GM12878 (cell line): ENCODE data around the gene LDLRAP1. TPM values are rescaled to one million over a fixed set of nuclear protein-coding genes. Genes with fewer than 3 reads are reported as not detected.

Experiments used
- ATAC-seq: fragments of 200-7000 bp; cut with Tn5 transposase; 3 replicates; pipeline ENCODE4 v1.9.1; 2020; ENCODE audit warnings: mild to moderate bottlenecking, moderate library complexity
- BruUV-seq: library from RNA; stranded (reverse); fragments of 400-500 nt; replicated peaks from 2 replicates; lab custom pipeline; 2021; lab: Mats Ljungman, UMichigan
- CTCF ChIA-PET: fragments of 300-600 bp; sonication (Branson Sonifier 250); formaldehyde crosslinking; extraction: SDS; loops from one replicate; lab custom pipeline; 2021; ENCODE audit warnings: inconsistent platforms; lab: Yijun Ruan, JAX
- POLR2A ChIA-PET: fragments of 350-600 bp; formaldehyde crosslinking; extraction: SDS; loops from one replicate; lab custom pipeline; 2021; ENCODE audit warnings: inconsistent platforms; lab: Charles Lee
- RAD21 ChIA-PET: fragments of 300-600 bp; sonication (Branson Sonifier 250); formaldehyde crosslinking; loops from one replicate; lab custom pipeline; 2023; ENCODE audit warnings: antibody characterized with exemption; ENCODE audit not compliant: unreplicated experiment; lab: Charles Lee
- SMC1A ChIA-PET: fragments of 300-600 bp; sonication (Branson Sonifier 250); formaldehyde crosslinking; loops from one replicate; lab custom pipeline; 2023; ENCODE audit not compliant: unreplicated experiment, uncharacterized antibody; lab: Charles Lee
- DNase-seq: peaks from one replicate; pipeline ENCODE4 v3.0.0-alpha.2; 2011; ENCODE audit warnings: low read depth, low spot score
- FAIRE-seq: peaks from 3 replicates; lab custom pipeline; 2011; peaks lifted over from hg19 to GRCh38; lab: Jason Lieb, UNC
- H2AFZ ChIP-seq: 2 replicates; pipeline ENCODE4 v1.6.0; 2011; ENCODE audit warnings: low read depth, low read length, control low read depth; ENCODE audit not compliant: control insufficient read depth
- H3K27ac ChIP-seq: 2 replicates; pipeline ENCODE4 v1.5.1; 2011; ENCODE audit warnings: control low read depth; ENCODE audit not compliant: control insufficient read depth, insufficient read depth
- H3K27me3 ChIP-seq, 2 experiments: replicated peaks in 1 of 2; 2 replicates each; pipeline versions ENCODE4 v1.6.0 to v1.6.1; 2011; ENCODE audit warnings: low read length in 1 of 2; ENCODE audit not compliant: control insufficient read depth in 2 of 2, insufficient read depth in 2 of 2
- H3K36me3 ChIP-seq, 2 experiments: 2 replicates each; pipeline ENCODE4 v1.5.1; 2011; ENCODE audit warnings: low read length in 1 of 2; ENCODE audit not compliant: control insufficient read depth in 2 of 2, insufficient read depth in 2 of 2
- H3K4me1 ChIP-seq: 2 replicates; pipeline ENCODE4 v1.6.1; 2011; ENCODE audit warnings: mild to moderate bottlenecking, low read length, moderate library complexity, mixed read lengths; ENCODE audit not compliant: control insufficient read depth, insufficient read depth
- H3K4me2 ChIP-seq: 2 replicates; pipeline ENCODE4 v1.6.0; 2011; ENCODE audit warnings: control low read depth; ENCODE audit not compliant: control insufficient read depth, insufficient read depth
- H3K4me3 ChIP-seq: fragments of 200-600 bp; sonication (generic); 2 replicates; pipeline ENCODE4 v1.5.1; 2016
- H3K79me2 ChIP-seq: 2 replicates; pipeline ENCODE4 v1.6.0; 2011; ENCODE audit warnings: low read length; ENCODE audit not compliant: control insufficient read depth, insufficient read depth
- H3K9ac ChIP-seq: 2 replicates; pipeline ENCODE4 v1.8.0; 2011; ENCODE audit warnings: low read length, control low read depth, mixed read lengths; ENCODE audit not compliant: control insufficient read depth, insufficient read depth
- H3K9me3 ChIP-seq: replicated peaks from 3 replicates; pipeline ENCODE4 v1.5.1; 2011; ENCODE audit warnings: mild to moderate bottlenecking, low read length; ENCODE audit not compliant: control insufficient read depth, insufficient read depth
- H4K20me1 ChIP-seq: 2 replicates; pipeline ENCODE4 v1.6.0; 2011; ENCODE audit not compliant: control insufficient read depth, insufficient read depth
- EGR1 ChIP-seq, 2 experiments: IDR thresholded peaks; 1 replicate in 1 of 2; 2 replicates in 1 of 2; pipeline ENCODE4 v1.6.1; 2011 to 2012; ENCODE audit warnings: low read depth in 2 of 2, low read length in 2 of 2, borderline replicate concordance in 1 of 2, mild to moderate bottlenecking in 1 of 2, moderate library complexity in 1 of 2
- HDGF ChIP-seq: fragments of 450-650 bp; IDR thresholded peaks from 2 replicates; pipeline ENCODE4 v1.6.1; 2016; ENCODE audit warnings: antibody characterized with exemption
- NFIC ChIP-seq: IDR thresholded peaks from 2 replicates; pipeline ENCODE4 v1.6.1; 2012; ENCODE audit warnings: low read depth, mild to moderate bottlenecking, inconsistent platforms, low read length, moderate library complexity
- NFXL1 ChIP-seq: fragments of 450-650 bp; IDR thresholded peaks from 2 replicates; pipeline ENCODE4 v1.6.1; 2017; ENCODE audit warnings: antibody characterized with exemption, mild to moderate bottlenecking, borderline replicate concordance
- NFYB ChIP-seq: IDR thresholded peaks from 2 replicates; pipeline ENCODE4 v1.6.1; 2011; ENCODE audit warnings: low read depth, mild to moderate bottlenecking, low read length, improper control_type of control experiment, moderate library complexity; ENCODE audit not compliant: insufficient read depth
- NKRF ChIP-seq: fragments of 450-650 bp; conservative IDR thresholded peaks from 2 replicates; pipeline ENCODE4 v1.6.1; 2017; ENCODE audit warnings: mild to moderate bottlenecking, moderate library complexity
- RAD21 ChIP-seq: IDR thresholded peaks from 2 replicates; pipeline ENCODE4 v1.6.1; 2011; ENCODE audit warnings: mild to moderate bottlenecking, low read depth, low read length, moderate library complexity; ENCODE audit not compliant: insufficient read depth
- SIX5 ChIP-seq: IDR thresholded peaks from 2 replicates; pipeline ENCODE4 v1.6.1; 2011; ENCODE audit warnings: mild to moderate bottlenecking, low read depth, low read length, moderate library complexity; ENCODE audit not compliant: severe bottlenecking
- SMAD5 ChIP-seq: IDR thresholded peaks from 2 replicates; pipeline ENCODE4 v1.6.1; 2016; ENCODE audit warnings: antibody characterized with exemption, low read depth
- SMC3 ChIP-seq: IDR thresholded peaks from 2 replicates; pipeline ENCODE4 v1.6.1; 2011; ENCODE audit warnings: low read length, improper control_type of control experiment, borderline replicate concordance
- SREBF1 ChIP-seq: IDR thresholded peaks from 2 replicates; pipeline ENCODE4 v1.6.1; 2012; ENCODE audit warnings: mild to moderate bottlenecking, low read length
- ZNF687 ChIP-seq: fragments of 450-650 bp; IDR thresholded peaks from 2 replicates; pipeline ENCODE4 v1.6.1; 2017; ENCODE audit warnings: mild to moderate bottlenecking, moderate library complexity
- WGBS: methylation state at CpG from one replicate; pipeline ENCODE4 v1.1.6; 2016; ENCODE audit warnings: low lambda C conversion rate; ENCODE audit not compliant: insufficient replicate concordance, insufficient coverage; ENCODE audit errors: missing lambda C conversion rate; 5-methylcytosine and 5-hydroxymethylcytosine counted together
- in situ Hi-C: fragments of 300-500 bp; cut with MboI; formaldehyde crosslinking; loops from 9 replicates; pipeline ENCODE4 v1.14.3; 2018; ENCODE audit warnings: mixed read lengths
- intact Hi-C: fragments of 100-400 bp; cut with micrococcal nuclease; formaldehyde crosslinking; loops from one replicate; pipeline ENCODE4 v1.14.2; 2022; ENCODE audit not compliant: unreplicated experiment
- polyA plus RNA-seq, 11 experiments: library from polyadenylated mRNA; depleted of rRNA in 4 of 11; unstranded in 6 of 11; stranded (reverse) in 5 of 11; fragments of >200 nt; fragmentation: Nextera tagmentation in 4 of 11; fragmentation: Illumina TruSeq in 1 of 11; extraction: Ambion mirVana in 4 of 11; extraction: Trizol in 1 of 11; gene quantifications; 1 replicate in 1 of 11; 2 replicates in 10 of 11; pipeline versions ENCODE4 v1.2.1 to v1.2.3, GENCODE V29; 2011 to 2016; ENCODE audit warnings: inconsistent platforms in 2 of 11, missing spikeins in 2 of 11, low read depth in 1 of 11
- total RNA-seq, 4 experiments: library from RNA; depleted of rRNA in 3 of 4; stranded (reverse); fragments of >200 nt in 3 of 4; fragmentation: Illumina TruSeq in 1 of 4; extraction: Trizol in 1 of 4; gene quantifications; 2 replicates each; pipeline versions ENCODE4 v1.2.1 to v1.2.3, GENCODE V29; 2013 to 2021
- TF ChIP-seq, protein P1 (sequence below): fragments of 450-650 bp; IDR thresholded peaks from 2 replicates; pipeline ENCODE4 v1.6.1; 2017; ENCODE audit warnings: mild to moderate bottlenecking

LDLRAP1 gene
- total and polyA plus RNA-seq, 10 of the 15 experiments (the other 5 are each of a cell fraction or from before 2014, with no cell fraction given): 0.43 to 37.6 (median 22.0) TPM

- Histone ChIP-seq H3K27me3 (no peaks in the 10 kb centered on the region), H3K4me1 (no peaks in the 10 kb centered on the region), H3K9me3 (no peaks in the 10 kb centered on the region), H3K4me3 (no peak overlapping the region), H3K79me2 (no peaks in the 10 kb centered on the region), H2AFZ (no peak overlapping the region), H3K27ac (no peak overlapping the region), H3K4me2 (no peak overlapping the region), H4K20me1 (no peaks in the 10 kb centered on the region; the same call in 1 of the 2 replicates), H3K36me3 (peaks cover 0 to 14% of the 10 kb centered on the region in 2 experiments; a peak in 2 of 4 replicates), H3K9ac (no peak overlapping the region)
- ChIA-PET CTCF (no interaction called here), POLR2A (no interaction called here), SMC1A (no interaction called here), RAD21 (no interaction called here)
- intact Hi-C loops (no loop called here), in situ Hi-C loops (no loop called here)
- 75% methylated on average over 20 of the region's 21 CpGs for WGBS
- DNase-seq: no peak
- FAIRE-seq: no peak
- no peak for ATAC-seq
- no TSS peak for BruUV-seq
- TF ChIP-seq NFIC (no peak), RAD21 (no peak), SIX5 (no peak), HDGF (no peak), NFYB (no peak), SREBF1 (no peak), NKRF (no peak), SMC3 (no peak), NFXL1 (no peak), EGR1 (IDR thresholded peaks at IDR 0.05; ENCODE audit: borderline replicate concordance in 1 of 2, low read depth in 2 of 2, low read length in 2 of 2) (no peak), ZNF687 (no peak), SMAD5 (no peak)
- TF ChIP-seq, protein P1, sequence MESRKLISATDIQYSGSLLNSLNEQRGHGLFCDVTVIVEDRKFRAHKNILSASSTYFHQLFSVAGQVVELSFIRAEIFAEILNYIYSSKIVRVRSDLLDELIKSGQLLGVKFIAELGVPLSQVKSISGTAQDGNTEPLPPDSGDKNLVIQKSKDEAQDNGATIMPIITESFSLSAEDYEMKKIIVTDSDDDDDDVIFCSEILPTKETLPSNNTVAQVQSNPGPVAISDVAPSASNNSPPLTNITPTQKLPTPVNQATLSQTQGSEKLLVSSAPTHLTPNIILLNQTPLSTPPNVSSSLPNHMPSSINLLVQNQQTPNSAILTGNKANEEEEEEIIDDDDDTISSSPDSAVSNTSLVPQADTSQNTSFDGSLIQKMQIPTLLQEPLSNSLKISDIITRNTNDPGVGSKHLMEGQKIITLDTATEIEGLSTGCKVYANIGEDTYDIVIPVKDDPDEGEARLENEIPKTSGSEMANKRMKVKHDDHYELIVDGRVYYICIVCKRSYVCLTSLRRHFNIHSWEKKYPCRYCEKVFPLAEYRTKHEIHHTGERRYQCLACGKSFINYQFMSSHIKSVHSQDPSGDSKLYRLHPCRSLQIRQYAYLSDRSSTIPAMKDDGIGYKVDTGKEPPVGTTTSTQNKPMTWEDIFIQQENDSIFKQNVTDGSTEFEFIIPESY: no peak
Observed at GRCh38 chr1:25568090-25568833, 24.9 kb downstream of the LDLRAP1 start.
